ENCODE data around the gene CCL17.

Gene CCL17

GRCh38 chr16:57401943-57402640 lies 2.5 kb upstream of the CCL17 start:
- Histone ChIP-seq H3K27ac (no peak overlapping the region), H3K4me3 (no peak overlapping the region)
- TF ChIP-seq CTCF (IDR thresholded peaks at IDR 0.05), result no peak
- no peak for DNase-seq (ENCODE audit: low spot score)

- no peak for DNase-seq (ENCODE audit: low spot score)
- no peak overlapping the region for H3K27ac ChIP-seq
- no peak overlapping the region for H3K4me3 ChIP-seq
- no peak for TF ChIP-seq CTCF (IDR thresholded peaks at IDR 0.05)
Measured at GRCh38 chr16:57405097-57405496, 530 bp downstream of the CCL17 start.

- no peak for TF ChIP-seq CTCF (IDR thresholded peaks at IDR 0.05)
- Histone ChIP-seq H3K4me3 (no peak overlapping the region), H3K27ac (no peak overlapping the region)
- no peak for DNase-seq (ENCODE audit: low spot score)
Measured at GRCh38 chr16:57406881-57407280, 2.3 kb downstream of the CCL17 start.

- DNase-seq (ENCODE audit: low spot score), result no peak
Measured at GRCh38 chr16:57407521-57408353, 3.2 kb downstream of the CCL17 start.

GRCh38 chr16:57409065-57409464 lies 4.5 kb downstream of the CCL17 start:
- DNase-seq (ENCODE audit: low spot score), result no peak
- Histone ChIP-seq H3K4me3 (no peak overlapping the region), H3K27ac (peak overlapping the region in 1 of 2 donors; percentile 46)
- no peak for TF ChIP-seq CTCF (IDR thresholded peaks at IDR 0.05)

More at GRCh38 chr16:57407521-57408353, 3.2 kb downstream of the CCL17 start:
- no peak for TF ChIP-seq CTCF (IDR thresholded peaks at IDR 0.05)
- no peak overlapping the region for H3K27ac ChIP-seq
- H3K4me3 ChIP-seq, result no peak overlapping the region

GRCh38 chr16:57409870-57410587 lies 5.5 kb downstream of the CCL17 start:
- no peak for TF ChIP-seq CTCF (IDR thresholded peaks at IDR 0.05)
- DNase-seq (ENCODE audit: low spot score), result no peak
- H3K4me3 ChIP-seq, result no peak overlapping the region
- H3K27ac ChIP-seq, result peak overlapping the region in 1 of 2 donors; percentile 46
